Neutrophil (primary cell): ENCODE measurements around the gene IRS2.

Source experiments
- H3K27ac ChIP-seq: fragments of 200-600 bp; sonication (generic); 2 replicates; pipeline ENCODE4 v1.5.1; 2016; ENCODE audit warnings: mild to moderate bottlenecking, moderate library complexity
- H3K27me3 ChIP-seq: fragments of 200-600 bp; sonication (generic); 2 replicates; pipeline ENCODE4 v1.6.0; 2016; ENCODE audit warnings: mild to moderate bottlenecking
- H3K36me3 ChIP-seq: fragments of 200-600 bp; sonication (generic); 2 replicates; pipeline ENCODE4 v1.5.1; 2017
- H3K4me1 ChIP-seq, 2 experiments: fragments of 200-600 bp in 1 of 2; sonication (generic) in 1 of 2; 1 replicate in 1 of 2; 2 replicates in 1 of 2; pipeline versions ENCODE4 v1.5.1 to v1.6.1; 2013 to 2016; ENCODE audit warnings: low read depth in 1 of 2, low read length in 1 of 2, mild to moderate bottlenecking in 1 of 2, moderate library complexity in 1 of 2; ENCODE audit not compliant: control insufficient read depth in 1 of 2, insufficient read depth in 1 of 2
- H3K4me3 ChIP-seq, 2 experiments: fragments of 200-600 bp in 1 of 2; sonication (generic) in 1 of 2; 1 replicate in 1 of 2; 2 replicates in 1 of 2; pipeline ENCODE4 v1.5.1; 2013 to 2016; ENCODE audit warnings: low read depth in 1 of 2, low read length in 1 of 2, mild to moderate bottlenecking in 1 of 2, moderate library complexity in 1 of 2
- H3K9me3 ChIP-seq: fragments of 200-600 bp; sonication (generic); 2 replicates; pipeline ENCODE4 v1.5.1; 2016
- TF ChIP-seq, protein P1 (sequence below): fragments of 200-600 bp; sonication (generic); IDR thresholded peaks from 2 replicates; pipeline ENCODE4 v1.5.1; 2016; ENCODE audit warnings: antibody characterized with exemption

The IRS2 gene

DNA sequence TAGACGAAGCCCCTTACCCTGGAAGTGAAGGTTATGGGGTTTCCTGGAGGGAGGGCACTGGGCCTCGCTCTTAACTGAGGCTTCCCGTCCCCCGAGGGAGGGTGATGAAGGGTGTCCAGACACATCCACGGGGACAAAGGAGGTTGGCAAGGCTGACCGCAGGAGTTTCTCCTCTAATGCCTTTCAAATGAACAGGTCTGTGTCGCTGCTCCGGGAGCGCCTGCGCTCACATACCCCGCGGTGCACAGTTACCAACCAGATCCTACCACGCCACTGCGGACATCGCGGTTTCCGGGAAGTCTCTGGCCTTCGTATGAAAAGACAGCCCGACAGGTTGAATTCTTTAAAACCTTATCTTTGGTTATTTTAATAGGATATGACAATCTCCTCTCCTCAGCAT is 41.3 kb downstream of the IRS2 start:
- TF ChIP-seq, protein P1, sequence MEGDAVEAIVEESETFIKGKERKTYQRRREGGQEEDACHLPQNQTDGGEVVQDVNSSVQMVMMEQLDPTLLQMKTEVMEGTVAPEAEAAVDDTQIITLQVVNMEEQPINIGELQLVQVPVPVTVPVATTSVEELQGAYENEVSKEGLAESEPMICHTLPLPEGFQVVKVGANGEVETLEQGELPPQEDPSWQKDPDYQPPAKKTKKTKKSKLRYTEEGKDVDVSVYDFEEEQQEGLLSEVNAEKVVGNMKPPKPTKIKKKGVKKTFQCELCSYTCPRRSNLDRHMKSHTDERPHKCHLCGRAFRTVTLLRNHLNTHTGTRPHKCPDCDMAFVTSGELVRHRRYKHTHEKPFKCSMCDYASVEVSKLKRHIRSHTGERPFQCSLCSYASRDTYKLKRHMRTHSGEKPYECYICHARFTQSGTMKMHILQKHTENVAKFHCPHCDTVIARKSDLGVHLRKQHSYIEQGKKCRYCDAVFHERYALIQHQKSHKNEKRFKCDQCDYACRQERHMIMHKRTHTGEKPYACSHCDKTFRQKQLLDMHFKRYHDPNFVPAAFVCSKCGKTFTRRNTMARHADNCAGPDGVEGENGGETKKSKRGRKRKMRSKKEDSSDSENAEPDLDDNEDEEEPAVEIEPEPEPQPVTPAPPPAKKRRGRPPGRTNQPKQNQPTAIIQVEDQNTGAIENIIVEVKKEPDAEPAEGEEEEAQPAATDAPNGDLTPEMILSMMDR: no peak
- Histone ChIP-seq H3K27ac (no peak overlapping the region), H3K4me1 (no peaks in the 10 kb centered on the region), H3K27me3 (peaks cover 17% of the 10 kb centered on the region), H3K36me3 (no peaks in the 10 kb centered on the region), H3K4me3 (no peak overlapping the region), H3K9me3 (no peaks in the 10 kb centered on the region)

DNA sequence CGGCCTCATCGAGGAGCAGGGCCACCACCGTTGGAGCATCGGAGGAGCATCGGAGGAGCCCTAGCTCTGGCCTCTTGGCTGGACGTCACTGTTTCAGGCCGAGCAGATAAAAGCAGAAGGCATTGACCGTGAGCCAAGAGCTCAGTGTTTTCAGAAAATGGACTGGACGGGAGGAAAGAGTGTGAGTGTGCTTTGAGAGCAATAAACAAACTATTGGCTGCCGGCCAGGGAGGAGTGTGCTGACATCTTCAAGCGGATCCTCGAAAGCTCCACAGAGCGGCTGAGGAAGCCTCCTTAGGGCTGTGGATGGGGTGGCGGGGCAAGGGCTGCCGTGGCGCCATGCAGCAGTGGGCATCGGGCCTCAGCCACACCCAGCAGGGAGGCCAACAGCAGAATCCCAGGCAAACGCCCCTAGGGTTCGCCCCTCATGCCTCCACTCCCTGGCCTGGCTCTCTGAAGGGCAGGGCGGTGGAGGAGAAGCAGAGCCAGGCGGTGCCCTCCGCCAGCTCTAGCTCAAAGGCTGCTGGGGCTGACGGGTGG is 41.8 kb downstream of the IRS2 start:
- Histone ChIP-seq H3K27me3 (peaks cover 17% of the 10 kb centered on the region), H3K9me3 (no peaks in the 10 kb centered on the region), H3K4me3 (no peak overlapping the region), H3K4me1 (no peaks in the 10 kb centered on the region), H3K36me3 (no peaks in the 10 kb centered on the region), H3K27ac (no peak overlapping the region)
- TF ChIP-seq, protein P1: no peak

DNA sequence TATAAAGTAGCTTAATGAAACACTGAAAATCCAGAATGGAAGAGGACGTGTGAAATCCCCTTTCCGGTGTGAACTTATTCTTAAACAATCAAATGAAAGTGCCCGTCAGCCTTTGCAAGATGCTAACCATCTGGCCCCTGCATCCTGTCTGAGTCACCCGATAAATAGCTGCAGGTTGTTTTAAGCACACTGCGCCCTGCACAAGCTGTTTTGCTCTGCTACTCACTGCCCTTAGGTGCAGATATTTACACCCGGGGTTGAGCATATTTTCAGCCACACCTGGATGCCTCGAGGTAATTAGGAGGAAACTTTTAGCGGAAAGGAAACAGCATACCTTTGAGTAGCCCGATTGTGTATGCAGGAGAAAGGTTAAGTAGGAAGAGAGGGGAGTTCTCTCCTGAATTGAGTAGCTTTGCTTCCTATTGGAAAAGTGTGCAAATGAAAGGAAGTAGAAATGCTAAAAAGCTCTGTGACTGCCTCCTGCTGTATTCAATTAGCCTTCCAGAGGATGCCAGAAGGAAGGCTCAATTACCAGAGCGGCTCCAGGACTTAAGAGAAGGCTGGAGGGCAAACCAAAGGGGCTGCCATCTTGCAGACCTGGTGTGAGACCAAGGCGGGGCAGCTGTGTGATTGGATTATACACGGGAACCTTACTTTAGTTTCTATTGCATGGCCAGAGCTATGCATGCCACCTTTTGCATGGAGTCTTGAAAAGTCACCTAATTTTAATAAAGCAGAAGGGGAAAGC is 42.5 kb downstream of the IRS2 start:
- TF ChIP-seq, protein P1: no peak
- H3K36me3 ChIP-seq: no peaks in the 10 kb centered on the region
- H3K27me3 ChIP-seq: peaks cover 17% of the 10 kb centered on the region
- no peak overlapping the region for H3K4me3 ChIP-seq
- H3K27ac ChIP-seq: no peak overlapping the region
- H3K4me1 ChIP-seq: no peaks in the 10 kb centered on the region
- H3K9me3 ChIP-seq: no peaks in the 10 kb centered on the region

DNA sequence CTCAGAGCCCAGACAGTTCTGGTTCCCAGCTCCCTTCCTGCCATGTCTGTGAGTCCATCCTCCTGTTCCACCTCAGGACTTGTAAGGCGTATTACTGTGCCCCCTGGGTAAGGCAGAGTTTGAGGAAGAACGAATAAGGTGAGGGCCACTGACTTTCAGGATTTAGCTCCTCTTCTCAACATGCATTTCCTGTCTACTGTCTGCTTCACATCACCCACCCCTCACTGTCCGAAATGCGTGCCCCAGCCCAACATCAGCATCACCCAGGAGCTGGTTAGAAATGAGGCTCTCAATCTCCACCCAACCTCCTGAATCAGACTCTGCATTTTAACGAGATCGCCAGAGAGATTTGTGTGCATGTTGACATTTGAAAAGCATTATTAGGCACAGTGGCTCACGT is 44.4 kb downstream of the IRS2 start:
- Histone ChIP-seq H3K4me1 (no peaks in the 10 kb centered on the region), H3K9me3 (no peaks in the 10 kb centered on the region), H3K27ac (no peak overlapping the region), H3K36me3 (no peaks in the 10 kb centered on the region), H3K27me3 (peaks cover 17% of the 10 kb centered on the region), H3K4me3 (no peak overlapping the region)
- TF ChIP-seq, protein P1: no peak

DNA sequence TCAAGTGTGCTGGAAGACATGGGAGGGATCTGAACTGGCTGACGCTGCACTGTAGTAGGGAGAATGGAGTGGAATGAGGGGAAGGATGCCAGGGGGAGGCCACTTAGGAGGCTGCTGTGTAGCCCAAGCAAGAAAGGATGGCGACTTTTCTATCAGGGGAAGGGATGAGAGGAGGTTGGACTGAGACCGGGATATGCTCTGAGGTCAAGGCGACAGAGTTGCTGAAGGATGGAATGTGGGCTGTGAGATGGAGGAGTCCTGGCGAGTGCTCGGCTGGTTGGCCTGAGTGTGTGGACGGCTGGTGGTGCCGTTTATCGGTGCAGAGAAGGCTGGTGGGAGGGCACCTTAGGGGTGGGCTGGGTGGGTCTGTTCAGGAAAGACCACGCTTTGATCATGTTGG is 45.7 kb downstream of the IRS2 start:
- Histone ChIP-seq H3K27ac (no peak overlapping the region), H3K36me3 (no peaks in the 10 kb centered on the region), H3K4me1 (no peaks in the 10 kb centered on the region), H3K9me3 (no peaks in the 10 kb centered on the region), H3K27me3 (peaks cover 17% of the 10 kb centered on the region), H3K4me3 (no peak overlapping the region)
- TF ChIP-seq, protein P1: no peak
